ENCODE results near the gene OR2W1. TPM values are rescaled to one million over a fixed set of nuclear protein-coding genes. Genes with fewer than 3 reads are reported as not detected.

The OR2W1 gene
- total RNA-seq, 1 experiment from 2014 or later, result not detected

DNA sequence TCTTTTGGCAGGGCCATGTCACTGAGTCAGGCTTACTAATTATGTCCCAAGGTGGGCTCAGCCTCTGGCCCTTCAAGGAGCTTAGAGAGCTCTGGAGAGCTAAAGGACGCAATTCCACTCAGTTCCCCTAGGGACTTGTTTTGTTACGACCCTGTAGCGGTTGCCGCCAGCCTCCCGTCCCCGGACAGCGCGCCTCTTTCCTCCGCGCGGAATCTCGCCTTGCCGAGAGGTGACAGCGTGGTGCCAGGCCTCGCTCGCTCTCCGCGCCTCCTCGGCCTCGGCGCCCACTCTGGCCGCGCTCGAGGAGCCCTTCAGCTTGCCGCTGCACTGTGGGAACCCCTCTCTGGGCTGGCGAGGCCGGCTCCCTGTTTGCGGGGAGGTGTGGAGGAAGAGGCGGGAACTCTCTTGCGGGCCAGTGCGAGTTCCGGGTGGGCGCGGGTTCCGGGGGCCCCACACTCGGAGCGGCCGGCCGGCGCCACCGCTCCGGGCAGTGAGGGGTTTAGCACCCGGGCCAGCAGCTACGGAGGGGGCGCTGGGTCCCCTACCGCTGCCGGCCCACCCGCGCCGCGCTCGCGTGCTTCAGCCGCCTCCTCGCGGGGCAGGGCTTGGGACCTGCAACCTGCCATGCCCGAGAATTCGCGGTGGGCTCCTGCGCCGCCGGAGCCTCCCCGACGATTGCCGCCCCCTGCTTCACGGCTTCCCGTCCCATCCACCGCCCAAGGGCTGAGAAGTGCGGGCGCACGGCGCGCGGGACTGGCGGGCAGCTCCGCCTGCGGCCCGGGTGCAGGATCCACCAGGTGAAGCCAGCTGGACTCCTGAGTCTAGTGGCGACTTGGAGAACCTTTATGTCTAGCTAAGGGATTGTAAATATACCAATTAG, 30.0 kb downstream of the OR2W1 start:
- Histone ChIP-seq H2BK120ac (ENCODE audit: low read depth, low read length, poor library complexity, severe bottlenecking) (no peak overlapping the region), H2BK15ac (ENCODE audit: low read depth, low read length) (no peak overlapping the region), H3K4me1 (ENCODE audit: insufficient read depth, low read length) (no peaks in the 10 kb centered on the region), H3K23ac (ENCODE audit: insufficient read length, low read depth, low read length) (no peak overlapping the region), H3K9me3 (ENCODE audit: control insufficient read depth, low read depth, low read length) (no peaks in the 10 kb centered on the region), H3K27ac (ENCODE audit: insufficient read length, low read depth, low read length) (no peak overlapping the region), H3K79me2 (ENCODE audit: insufficient read depth, low read length) (no peaks in the 10 kb centered on the region), H4K5ac (ENCODE audit: insufficient read length, low read depth, low read length) (no peak overlapping the region), H3T11ph (ENCODE audit: low read length) (no peak overlapping the region), H3K56ac (ENCODE audit: insufficient read length, low read depth, low read length) (no peak overlapping the region), H3K4me2 (ENCODE audit: insufficient read depth, insufficient read length, low read length) (no peak overlapping the region), H2AFZ (ENCODE audit: low read length) (no peak overlapping the region), H3K4ac (ENCODE audit: low read depth, low read length) (no peak overlapping the region), H3K79me1 (ENCODE audit: insufficient read depth, low read depth, low read length, poor library complexity, severe bottlenecking) (no peaks in the 10 kb centered on the region), H3K27me3 (ENCODE audit: insufficient read depth, low read length) (no peaks in the 10 kb centered on the region; the same call in 1 of the 2 replicates), H2BK5ac (ENCODE audit: insufficient read length, low read length) (no peak overlapping the region), H4K20me1 (ENCODE audit: control insufficient read depth, insufficient read depth, insufficient read length) (no peaks in the 10 kb centered on the region), H4K8ac (replicated peaks; ENCODE audit: insufficient read length, low read depth, low read length) (no peak overlapping the region), H4K91ac (ENCODE audit: insufficient read length, low read depth, low read length) (no peak overlapping the region), H3K23me2 (ENCODE audit: insufficient read length, low read depth, low read length, poor library complexity, severe bottlenecking) (peaks cover 9% of the 10 kb centered on the region), H3K18ac (ENCODE audit: insufficient read length, low read depth, low read length) (no peak overlapping the region), H2BK12ac (ENCODE audit: insufficient read length, low read depth, low read length) (no peak overlapping the region), H2BK20ac (ENCODE audit: low read depth, low read length, poor library complexity, severe bottlenecking) (no peak overlapping the region), H3K9ac (ENCODE audit: extremely low read depth, insufficient read length, low read length) (no peak overlapping the region), H3K14ac (ENCODE audit: insufficient read depth, low read length) (no peak overlapping the region), H2AK5ac (ENCODE audit: insufficient read length, low read length) (no peak overlapping the region)
- H3K4me1 Mint-ChIP-seq, result peaks cover 2 to 10% of the 10 kb centered on the region in 2 experiments
- DNase-seq, result no peak
- no CpG with 5 or more reads among the region's 79 CpGs for WGBS (ENCODE audit: extremely low coverage, insufficient read length, low lambda C conversion rate)
- H3K4me3 Mint-ChIP-seq, result no peak overlapping the region
- H3K9me3 Mint-ChIP-seq, result peaks cover 4 to 6% of the 10 kb centered on the region in 2 experiments; a peak in 4 of 5 replicates
- no peak overlapping the region for H3K27ac Mint-ChIP-seq
- TF ChIP-seq, protein P1, sequence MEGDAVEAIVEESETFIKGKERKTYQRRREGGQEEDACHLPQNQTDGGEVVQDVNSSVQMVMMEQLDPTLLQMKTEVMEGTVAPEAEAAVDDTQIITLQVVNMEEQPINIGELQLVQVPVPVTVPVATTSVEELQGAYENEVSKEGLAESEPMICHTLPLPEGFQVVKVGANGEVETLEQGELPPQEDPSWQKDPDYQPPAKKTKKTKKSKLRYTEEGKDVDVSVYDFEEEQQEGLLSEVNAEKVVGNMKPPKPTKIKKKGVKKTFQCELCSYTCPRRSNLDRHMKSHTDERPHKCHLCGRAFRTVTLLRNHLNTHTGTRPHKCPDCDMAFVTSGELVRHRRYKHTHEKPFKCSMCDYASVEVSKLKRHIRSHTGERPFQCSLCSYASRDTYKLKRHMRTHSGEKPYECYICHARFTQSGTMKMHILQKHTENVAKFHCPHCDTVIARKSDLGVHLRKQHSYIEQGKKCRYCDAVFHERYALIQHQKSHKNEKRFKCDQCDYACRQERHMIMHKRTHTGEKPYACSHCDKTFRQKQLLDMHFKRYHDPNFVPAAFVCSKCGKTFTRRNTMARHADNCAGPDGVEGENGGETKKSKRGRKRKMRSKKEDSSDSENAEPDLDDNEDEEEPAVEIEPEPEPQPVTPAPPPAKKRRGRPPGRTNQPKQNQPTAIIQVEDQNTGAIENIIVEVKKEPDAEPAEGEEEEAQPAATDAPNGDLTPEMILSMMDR (conservative IDR thresholded peaks at IDR 0.05), result no peak; the same call in 1 of the 3 replicates
- peaks cover 4% of the 10 kb centered on the region in 3 experiments; a peak in 2 of 7 replicates for H3K36me3 Mint-ChIP-seq (ENCODE audit: insufficient read depth in 1 of 3, low read depth in 3 of 3)
- peaks cover 62% of the 10 kb centered on the region for H3K27me3 Mint-ChIP-seq (ENCODE audit: low read depth)
